Fibroblast of lung (primary cell): ENCODE measurements around the gene PFKFB3.

ENCODE experiments used
- EZH2 ChIP-seq: IDR thresholded peaks from 2 replicates; pipeline ENCODE4 v1.5.1; 2012; ENCODE audit warnings: low read length, control low read depth, mild to moderate bottlenecking; ENCODE audit errors: missing control alignments
- TF ChIP-seq, protein P1 (sequence below), 2 donors: IDR thresholded peaks in 1 of 2; conservative IDR thresholded peaks in 1 of 2; 1 replicate in 1 of 2; 2 replicates in 1 of 2; pipeline ENCODE4 v1.5.1; 2011 to 2012; ENCODE audit warnings: low read length in 2 of 2, control low read depth in 1 of 2, inconsistent platforms in 1 of 2, low read depth in 1 of 2, mild to moderate bottlenecking in 1 of 2

DNA sequence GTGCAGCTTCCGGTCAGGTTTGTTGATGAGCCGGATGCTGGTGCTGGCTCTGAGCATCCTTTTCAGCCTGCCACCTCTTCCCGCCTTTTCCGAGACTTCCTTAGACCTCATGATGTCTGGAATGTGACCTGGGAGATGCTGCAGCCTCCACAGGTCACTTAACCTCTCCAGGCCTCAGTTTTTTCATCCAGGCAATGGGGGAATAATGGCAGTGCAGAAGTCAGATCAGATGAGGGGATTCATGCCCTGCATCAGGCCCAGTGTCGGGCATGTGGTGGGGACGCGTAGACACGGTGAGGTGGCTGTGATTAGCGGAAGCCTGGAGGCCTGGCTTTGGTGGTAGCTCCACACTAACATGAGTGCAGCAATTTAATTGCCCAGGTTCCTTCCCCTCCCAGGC lies 24.6 kb downstream of the PFKFB3 start:
- TF ChIP-seq, protein P1, sequence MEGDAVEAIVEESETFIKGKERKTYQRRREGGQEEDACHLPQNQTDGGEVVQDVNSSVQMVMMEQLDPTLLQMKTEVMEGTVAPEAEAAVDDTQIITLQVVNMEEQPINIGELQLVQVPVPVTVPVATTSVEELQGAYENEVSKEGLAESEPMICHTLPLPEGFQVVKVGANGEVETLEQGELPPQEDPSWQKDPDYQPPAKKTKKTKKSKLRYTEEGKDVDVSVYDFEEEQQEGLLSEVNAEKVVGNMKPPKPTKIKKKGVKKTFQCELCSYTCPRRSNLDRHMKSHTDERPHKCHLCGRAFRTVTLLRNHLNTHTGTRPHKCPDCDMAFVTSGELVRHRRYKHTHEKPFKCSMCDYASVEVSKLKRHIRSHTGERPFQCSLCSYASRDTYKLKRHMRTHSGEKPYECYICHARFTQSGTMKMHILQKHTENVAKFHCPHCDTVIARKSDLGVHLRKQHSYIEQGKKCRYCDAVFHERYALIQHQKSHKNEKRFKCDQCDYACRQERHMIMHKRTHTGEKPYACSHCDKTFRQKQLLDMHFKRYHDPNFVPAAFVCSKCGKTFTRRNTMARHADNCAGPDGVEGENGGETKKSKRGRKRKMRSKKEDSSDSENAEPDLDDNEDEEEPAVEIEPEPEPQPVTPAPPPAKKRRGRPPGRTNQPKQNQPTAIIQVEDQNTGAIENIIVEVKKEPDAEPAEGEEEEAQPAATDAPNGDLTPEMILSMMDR (conservative IDR thresholded peaks at IDR 0.05 in 1 of 2, IDR thresholded peaks at IDR 0.05 in 1 of 2; ENCODE audit: low read depth in 1 of 2, low read length in 2 of 2) = no peak
- no peak for TF ChIP-seq EZH2
